IPS-18c (cell line): Measurements from ENCODE around the gene CD81.

ENCODE experiments used
- H3K4me3 ChIP-seq: 2 replicates; pipeline ENCODE4 v1.7.0; 2013; ENCODE audit warnings: low read depth, mild to moderate bottlenecking, low read length, moderate library complexity; ENCODE audit not compliant: insufficient read depth
- H3K9me3 ChIP-seq: one replicate; pipeline ENCODE4 v1.6.1; 2013; ENCODE audit warnings: mild to moderate bottlenecking, low read length, moderate library complexity; ENCODE audit not compliant: control insufficient read depth, insufficient read depth

Gene CD81

DNA sequence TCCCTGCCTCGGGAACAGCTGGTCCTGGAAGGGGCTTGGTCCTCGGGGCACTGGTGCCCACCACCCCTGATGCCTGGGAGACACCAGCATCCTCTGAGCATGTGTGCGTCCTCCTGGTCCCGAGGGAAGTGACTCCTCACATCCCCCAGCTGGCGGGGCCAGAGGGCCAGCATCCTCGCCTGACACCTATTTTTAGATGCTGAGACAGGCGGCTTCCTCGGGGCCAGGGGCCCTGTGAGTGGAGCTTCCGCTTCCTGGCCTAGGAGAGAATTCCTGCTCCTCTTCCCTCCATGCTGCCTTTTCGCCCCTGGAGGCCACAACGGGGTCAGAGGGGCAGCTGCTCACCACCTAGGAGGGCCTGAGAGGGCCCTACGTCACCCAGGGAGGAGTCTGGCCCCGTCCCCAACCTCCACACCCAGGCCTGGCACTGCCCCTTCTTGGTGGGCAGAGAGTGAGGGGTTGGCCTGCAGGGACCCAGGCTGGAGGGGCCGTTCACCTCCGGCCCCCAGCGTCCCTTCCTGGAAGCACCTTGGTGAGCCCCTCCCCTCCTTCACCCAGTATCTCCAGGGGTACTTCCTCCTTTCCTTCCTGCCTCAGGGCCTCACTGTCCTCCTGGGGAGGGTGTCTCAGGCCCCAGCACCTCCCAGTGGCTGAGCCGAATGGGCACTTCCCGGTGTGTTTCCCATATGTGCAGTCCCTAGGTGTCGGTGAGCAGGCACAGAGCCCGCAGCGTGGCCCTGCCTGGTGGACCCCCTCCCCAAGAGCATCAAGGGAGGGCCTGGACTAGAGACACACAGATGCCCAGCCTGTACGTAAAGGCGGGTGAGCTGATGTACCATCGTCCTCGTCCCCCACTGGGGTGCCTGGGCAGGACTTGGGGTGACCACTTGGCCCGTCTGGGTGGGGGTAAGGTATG, 6.1 kb downstream of the CD81 start:
- Histone ChIP-seq H3K4me3 (no peak overlapping the region), H3K9me3 (no peaks in the 10 kb centered on the region)

GRCh38 chr11:2383852-2384804, 7.0 kb downstream of the CD81 start:
- Histone ChIP-seq H3K4me3 (no peak overlapping the region), H3K9me3 (no peaks in the 10 kb centered on the region)

DNA sequence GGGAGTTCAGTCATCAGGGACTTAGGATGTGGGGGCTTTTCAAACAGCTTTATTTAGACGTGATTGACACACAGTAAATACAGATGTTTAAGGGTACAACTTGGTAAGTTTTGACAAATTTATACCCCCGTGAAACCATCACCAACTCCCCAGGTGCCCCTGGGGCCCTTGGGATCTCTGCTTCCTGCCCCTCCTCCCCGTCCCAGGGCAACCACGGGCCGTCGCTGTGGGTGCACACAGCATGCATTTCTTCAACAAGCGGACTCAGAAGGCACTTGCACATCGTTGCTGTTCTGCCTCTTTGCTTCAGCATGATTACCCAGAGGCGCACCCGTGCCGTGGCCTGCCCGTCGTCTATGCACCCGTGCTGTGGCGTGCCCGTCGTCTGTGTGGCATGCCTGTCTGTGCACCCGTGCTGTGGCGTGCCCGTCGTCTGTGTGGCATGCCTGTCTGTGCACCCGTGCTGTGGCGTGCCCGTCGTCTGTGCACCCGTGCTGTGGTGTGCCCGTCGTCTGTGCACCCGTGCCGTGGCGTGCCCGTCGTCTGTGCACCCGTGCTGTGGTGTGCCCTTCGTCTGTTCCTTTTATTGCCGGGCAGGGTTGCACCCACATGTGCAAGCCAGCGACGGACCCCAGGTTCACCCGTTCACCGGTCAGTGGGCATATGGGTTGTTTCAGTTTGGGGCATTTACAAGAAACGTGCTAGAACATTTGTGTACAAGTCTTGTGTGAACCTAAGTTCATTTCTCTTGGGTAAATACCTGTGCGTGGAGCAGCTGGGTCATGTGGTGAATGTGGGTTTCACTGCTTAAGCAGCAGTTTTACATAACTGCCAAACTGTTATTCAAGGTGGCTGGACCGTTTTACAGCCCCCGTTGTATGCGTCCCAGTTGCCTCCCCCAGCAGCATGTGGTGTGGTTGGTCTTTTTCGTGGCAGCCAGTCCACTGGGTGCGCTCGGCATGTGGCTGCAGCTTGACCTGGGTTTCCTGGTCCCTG, 8.3 kb downstream of the CD81 start:
- H3K9me3 ChIP-seq: no peaks in the 10 kb centered on the region
- no peak overlapping the region for H3K4me3 ChIP-seq

DNA sequence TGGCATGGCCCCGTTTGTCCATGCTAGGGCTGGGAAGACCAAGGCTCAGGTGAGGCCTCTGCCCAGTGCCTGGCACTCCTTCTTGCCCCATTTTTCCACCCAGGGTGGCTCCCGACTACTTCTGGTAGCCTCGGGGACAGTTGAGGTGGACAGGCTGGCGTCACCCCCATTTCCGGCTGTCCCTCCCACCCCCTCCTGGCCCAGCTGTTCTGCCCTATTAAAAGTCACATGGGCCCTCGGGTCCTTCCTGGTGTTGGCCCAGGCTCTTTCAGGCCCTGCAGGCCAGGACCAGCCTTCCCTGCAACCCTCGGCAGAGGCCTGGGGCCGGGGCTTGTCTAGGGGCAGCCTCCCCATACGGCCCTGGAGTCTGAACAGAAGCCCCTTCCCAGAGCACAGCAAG, 9.5 kb downstream of the CD81 start:
- H3K9me3 ChIP-seq: no peaks in the 10 kb centered on the region
- H3K4me3 ChIP-seq: no peak overlapping the region

GRCh38 chr11:2387266-2387987, 10.3 kb downstream of the CD81 start:
- Histone ChIP-seq H3K9me3 (no peaks in the 10 kb centered on the region), H3K4me3 (no peak overlapping the region)

DNA sequence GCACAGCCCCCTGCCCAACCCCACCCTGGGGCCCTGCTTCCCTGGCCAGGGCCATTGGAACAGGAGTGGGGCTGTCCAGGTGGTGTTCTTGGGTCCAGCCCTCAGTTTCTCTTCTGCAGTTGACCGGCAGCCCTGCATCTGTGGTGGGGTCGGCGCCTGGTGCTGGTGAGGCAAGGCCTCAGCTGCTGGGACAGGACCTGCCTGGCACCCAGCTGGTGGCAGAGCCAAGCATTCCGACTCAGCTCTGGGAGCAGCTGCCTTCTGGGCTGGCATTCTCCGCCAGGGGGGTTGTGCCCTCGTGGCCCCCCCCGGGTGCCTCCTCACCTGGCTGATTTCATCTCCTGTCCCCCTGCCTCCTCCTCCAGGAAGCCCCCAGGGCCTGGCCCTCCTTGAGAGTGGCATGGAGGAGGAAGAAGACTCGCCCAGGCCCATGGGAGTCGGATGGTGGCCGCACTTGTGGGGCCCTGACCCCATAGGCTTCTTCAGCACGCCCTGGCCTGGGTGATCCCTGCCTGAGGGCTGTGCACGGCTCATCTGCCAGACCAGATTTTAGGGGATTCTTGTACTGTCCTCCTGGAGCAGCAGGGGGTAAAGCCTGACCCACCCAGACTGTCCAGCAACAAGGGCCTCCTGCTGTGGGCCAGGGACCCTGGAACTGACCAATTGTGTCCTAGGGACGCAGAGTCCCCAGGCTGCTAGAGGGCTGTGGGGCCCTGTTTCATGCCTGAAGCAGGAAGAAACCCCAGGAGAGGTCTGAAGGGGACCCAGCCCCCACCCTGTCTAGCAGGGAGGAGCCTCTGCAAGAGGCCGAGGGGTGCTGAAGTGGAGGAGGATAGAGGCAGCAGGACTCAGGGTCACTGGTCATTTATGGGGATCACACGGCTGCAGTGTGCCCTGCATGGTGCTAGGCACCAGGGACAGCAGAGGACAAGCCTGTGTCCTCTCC, 11.6 kb downstream of the CD81 start:
- no peaks in the 10 kb centered on the region for H3K9me3 ChIP-seq
- no peak overlapping the region for H3K4me3 ChIP-seq

GRCh38 chr11:2389377-2390026, 12.4 kb downstream of the CD81 start:
- Histone ChIP-seq H3K4me3 (no peak overlapping the region), H3K9me3 (no peaks in the 10 kb centered on the region)

- H3K9me3 ChIP-seq: no peaks in the 10 kb centered on the region
- H3K4me3 ChIP-seq: no peak overlapping the region
Measured at GRCh38 chr11:2390091-2390724, 13.1 kb downstream of the CD81 start.

GRCh38 chr11:2390725-2391151, 13.6 kb downstream of the CD81 start:
- Histone ChIP-seq H3K4me3 (no peak overlapping the region), H3K9me3 (no peaks in the 10 kb centered on the region)

GRCh38 chr11:2391181-2391975, 14.3 kb downstream of the CD81 start:
- no peaks in the 10 kb centered on the region for H3K9me3 ChIP-seq
- no peak overlapping the region for H3K4me3 ChIP-seq

DNA sequence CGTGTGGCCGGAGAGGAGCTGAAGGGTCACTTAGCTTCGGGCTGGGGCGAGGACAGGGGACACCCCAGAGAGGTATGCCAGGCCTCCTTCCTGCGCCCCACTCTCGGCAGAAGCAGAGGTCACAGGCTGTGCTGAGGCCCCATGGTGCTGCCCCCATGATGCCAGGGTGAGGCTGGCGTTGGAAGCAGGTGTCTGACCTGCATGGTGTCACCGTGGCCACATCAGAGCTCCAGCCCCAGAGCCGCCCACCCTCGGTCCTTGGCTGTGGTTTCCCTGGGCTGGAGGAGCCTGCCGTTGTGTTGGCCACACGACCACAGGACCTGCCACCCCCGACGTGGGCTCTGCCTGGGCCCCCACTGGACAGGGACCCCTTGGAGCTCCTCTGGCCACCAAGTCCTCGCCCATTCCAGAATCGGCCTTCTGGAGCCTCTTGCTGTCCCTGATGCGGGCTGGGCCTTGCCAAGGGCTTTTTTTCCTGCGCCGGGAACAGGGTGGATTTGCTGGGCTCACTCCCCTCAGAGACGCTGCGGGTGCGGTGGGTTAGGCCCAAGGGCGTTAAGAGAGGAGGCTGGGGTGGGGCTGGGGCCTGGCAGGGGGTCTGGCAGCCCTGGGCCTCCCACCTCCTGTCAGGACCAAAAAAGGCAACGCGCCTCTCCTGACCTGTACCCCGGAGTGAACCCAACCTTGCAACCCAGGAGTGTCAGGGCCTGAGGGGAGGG, 15.3 kb downstream of the CD81 start:
- H3K9me3 ChIP-seq: no peaks in the 10 kb centered on the region
- no peak overlapping the region for H3K4me3 ChIP-seq

- H3K4me3 ChIP-seq: no peak overlapping the region
- H3K9me3 ChIP-seq: no peaks in the 10 kb centered on the region
Measured at GRCh38 chr11:2393111-2393868, 16.2 kb downstream of the CD81 start.
